Smooth muscle cell (in vitro differentiated cells): ENCODE measurements around the gene MYL12A. TPM values are rescaled to one million over a fixed set of nuclear protein-coding genes. Genes with fewer than 3 reads are reported as not detected.
A peak's percentile ranks its signal among the peaks of the same experiment; 100 is the strongest.

ENCODE experiments used
- DNase-seq: peaks from one replicate; lab custom pipeline; 2025; ENCODE audit not compliant: unreplicated experiment; lab: John Stamatoyannopoulos, UW
- H2AFZ ChIP-seq: fragments of 200-600 bp; sonication (generic); 2 replicates; pipeline ENCODE4 v1.6.0; 2016; ENCODE audit warnings: antibody characterized with exemption, low read depth, mild to moderate bottlenecking
- H3F3A ChIP-seq: fragments of 200-600 bp; sonication (generic); 2 replicates; pipeline ENCODE4 v1.6.0; 2017; ENCODE audit warnings: antibody characterized with exemption, low read depth
- H3K27ac ChIP-seq: fragments of 200-600 bp; sonication (generic); 2 replicates; pipeline ENCODE4 v1.5.1; 2016; ENCODE audit warnings: low read depth, mild to moderate bottlenecking
- H3K27me3 ChIP-seq: fragments of 200-600 bp; sonication (generic); 2 replicates; pipeline ENCODE4 v1.6.1; 2016; ENCODE audit warnings: low read depth, mild to moderate bottlenecking
- H3K36me3 ChIP-seq: fragments of 200-600 bp; sonication (generic); 2 replicates; pipeline ENCODE4 v1.5.1; 2016; ENCODE audit warnings: low read depth
- H3K4me1 ChIP-seq: fragments of 200-600 bp; sonication (generic); 2 replicates; pipeline ENCODE4 v1.5.1; 2016; ENCODE audit warnings: low read depth
- H3K4me2 ChIP-seq: fragments of 200-600 bp; sonication (generic); 2 replicates; pipeline ENCODE4 v1.6.0; 2016; ENCODE audit warnings: mild to moderate bottlenecking
- H3K4me3 ChIP-seq: fragments of 200-600 bp; sonication (generic); 2 replicates; pipeline ENCODE4 v1.5.1; 2016; ENCODE audit warnings: mild to moderate bottlenecking
- H3K79me2 ChIP-seq: fragments of 200-600 bp; sonication (generic); 2 replicates; pipeline ENCODE4 v1.6.0; 2016; ENCODE audit warnings: low read depth, mild to moderate bottlenecking
- H3K9ac ChIP-seq: fragments of 200-600 bp; sonication (generic); 2 replicates; pipeline ENCODE4 v1.6.0; 2016; ENCODE audit warnings: low read depth
- H3K9me3 ChIP-seq: fragments of 200-600 bp; sonication (generic); replicated peaks from 2 replicates; pipeline ENCODE4 v1.5.1; 2016; ENCODE audit warnings: low read depth
- H4K20me1 ChIP-seq: fragments of 200-600 bp; sonication (generic); 2 replicates; pipeline ENCODE4 v1.6.0; 2016; ENCODE audit warnings: low read depth
- WGBS: methylation state at CpG from one replicate; pipeline ENCODE4 v1.1.7; 2016; ENCODE audit warnings: low lambda C conversion rate; 5-methylcytosine and 5-hydroxymethylcytosine counted together
- polyA plus RNA-seq: library from polyadenylated mRNA; unstranded; fragments of >200 nt; fragmentation: Nextera tagmentation; extraction: Ambion mirVana; gene quantifications from 2 replicates; pipeline ENCODE4 v1.2.1, GENCODE V29; 2016
- total RNA-seq: library from RNA; depleted of rRNA; stranded (reverse); fragments of >200 nt; gene quantifications from 2 replicates; pipeline ENCODE4 v1.2.3, GENCODE V29; 2014
- TF ChIP-seq, protein P1 (sequence below): fragments of 200-600 bp; sonication (generic); IDR thresholded peaks from 2 replicates; pipeline ENCODE4 v1.5.1; 2017; ENCODE audit warnings: borderline replicate concordance, mild to moderate bottlenecking, antibody characterized with exemption; ENCODE audit not compliant: insufficient read depth, poor library complexity, severe bottlenecking

MYL12A gene
- total and polyA plus RNA-seq, 2 experiments from 2014 or later = 777 to 953 TPM

DNA sequence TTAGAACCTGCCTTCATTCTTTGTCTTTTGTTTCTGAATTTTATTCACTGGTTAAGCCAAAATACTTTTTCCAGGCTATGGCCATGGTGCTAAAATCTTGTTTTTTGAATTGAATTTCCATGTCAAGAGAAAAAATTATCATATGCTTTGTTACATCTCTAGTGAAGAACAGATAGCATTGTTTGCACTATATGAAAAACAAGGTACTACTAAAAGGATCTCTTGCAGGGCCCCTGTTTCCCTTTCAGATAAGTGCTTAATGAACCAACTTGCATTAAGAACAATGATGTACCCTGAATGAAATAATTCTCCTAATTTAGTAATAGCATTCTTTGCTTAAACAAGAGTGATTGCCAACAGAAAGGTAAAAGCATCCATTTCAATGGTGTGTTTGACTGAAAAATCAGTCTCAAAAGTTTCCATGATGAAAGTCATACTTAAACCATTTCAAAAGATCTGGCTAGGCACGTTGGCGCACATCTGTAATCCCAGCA lies 10.1 kb downstream of the MYL12A start:
- Histone ChIP-seq H3K36me3 (peaks cover 3% of the 10 kb centered on the region), H3K9ac (peak overlapping the region; percentile 27), H4K20me1 (peaks cover 47% of the 10 kb centered on the region), H3K27me3 (no peaks in the 10 kb centered on the region), H3K4me3 (no peak overlapping the region), H3K79me2 (peaks cover 58% of the 10 kb centered on the region), H3F3A (peaks cover 70% of the 10 kb centered on the region), H3K9me3 (no peaks in the 10 kb centered on the region), H3K4me1 (peaks cover 17% of the 10 kb centered on the region), H3K27ac (peak overlapping the region; percentile 89), H2AFZ (no peak overlapping the region), H3K4me2 (no peak overlapping the region)
- TF ChIP-seq, protein P1, sequence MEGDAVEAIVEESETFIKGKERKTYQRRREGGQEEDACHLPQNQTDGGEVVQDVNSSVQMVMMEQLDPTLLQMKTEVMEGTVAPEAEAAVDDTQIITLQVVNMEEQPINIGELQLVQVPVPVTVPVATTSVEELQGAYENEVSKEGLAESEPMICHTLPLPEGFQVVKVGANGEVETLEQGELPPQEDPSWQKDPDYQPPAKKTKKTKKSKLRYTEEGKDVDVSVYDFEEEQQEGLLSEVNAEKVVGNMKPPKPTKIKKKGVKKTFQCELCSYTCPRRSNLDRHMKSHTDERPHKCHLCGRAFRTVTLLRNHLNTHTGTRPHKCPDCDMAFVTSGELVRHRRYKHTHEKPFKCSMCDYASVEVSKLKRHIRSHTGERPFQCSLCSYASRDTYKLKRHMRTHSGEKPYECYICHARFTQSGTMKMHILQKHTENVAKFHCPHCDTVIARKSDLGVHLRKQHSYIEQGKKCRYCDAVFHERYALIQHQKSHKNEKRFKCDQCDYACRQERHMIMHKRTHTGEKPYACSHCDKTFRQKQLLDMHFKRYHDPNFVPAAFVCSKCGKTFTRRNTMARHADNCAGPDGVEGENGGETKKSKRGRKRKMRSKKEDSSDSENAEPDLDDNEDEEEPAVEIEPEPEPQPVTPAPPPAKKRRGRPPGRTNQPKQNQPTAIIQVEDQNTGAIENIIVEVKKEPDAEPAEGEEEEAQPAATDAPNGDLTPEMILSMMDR = no peak
- no peak for DNase-seq
- 98% methylated on average over 2 of the region's 2 CpGs for WGBS

DNA sequence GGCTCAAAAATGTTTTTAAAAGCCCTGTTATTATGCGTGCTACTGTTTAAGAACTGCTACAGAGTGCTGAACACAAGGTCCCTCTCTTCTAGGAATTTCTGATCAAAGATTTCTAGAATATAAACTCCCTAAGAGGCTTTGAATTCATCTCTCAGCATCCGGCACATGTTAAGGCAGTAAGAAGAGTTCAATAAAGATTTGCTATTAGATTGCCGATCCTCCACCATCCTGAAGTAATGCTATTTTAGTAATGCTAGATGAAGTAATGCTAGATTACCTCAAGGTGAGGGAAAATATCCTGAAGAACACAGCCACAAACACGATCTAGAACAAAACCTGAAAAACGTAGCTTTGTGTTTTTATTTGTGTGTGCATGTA lies 13.4 kb downstream of the MYL12A start:
- TF ChIP-seq, protein P1 = no peak
- peak overlapping the region; percentile 97 for H3K4me3 ChIP-seq
- WGBS = 25% methylated on average over 5 of the region's 5 CpGs
- no peaks in the 10 kb centered on the region for H3K27me3 ChIP-seq
- peak overlapping the region; percentile 97 for H3K27ac ChIP-seq
- H3K79me2 ChIP-seq = peaks cover 59% of the 10 kb centered on the region
- H3F3A ChIP-seq = peaks cover 48% of the 10 kb centered on the region
- peaks cover 3% of the 10 kb centered on the region for H3K36me3 ChIP-seq
- DNase-seq = no peak
- H4K20me1 ChIP-seq = peaks cover 47% of the 10 kb centered on the region
- no peaks in the 10 kb centered on the region for H3K9me3 ChIP-seq
- H2AFZ ChIP-seq = peak overlapping the region; percentile 92
- peak overlapping the region; percentile 96 for H3K4me2 ChIP-seq
- peak overlapping the region; percentile 99 for H3K9ac ChIP-seq
- peaks cover 44% of the 10 kb centered on the region for H3K4me1 ChIP-seq

DNA sequence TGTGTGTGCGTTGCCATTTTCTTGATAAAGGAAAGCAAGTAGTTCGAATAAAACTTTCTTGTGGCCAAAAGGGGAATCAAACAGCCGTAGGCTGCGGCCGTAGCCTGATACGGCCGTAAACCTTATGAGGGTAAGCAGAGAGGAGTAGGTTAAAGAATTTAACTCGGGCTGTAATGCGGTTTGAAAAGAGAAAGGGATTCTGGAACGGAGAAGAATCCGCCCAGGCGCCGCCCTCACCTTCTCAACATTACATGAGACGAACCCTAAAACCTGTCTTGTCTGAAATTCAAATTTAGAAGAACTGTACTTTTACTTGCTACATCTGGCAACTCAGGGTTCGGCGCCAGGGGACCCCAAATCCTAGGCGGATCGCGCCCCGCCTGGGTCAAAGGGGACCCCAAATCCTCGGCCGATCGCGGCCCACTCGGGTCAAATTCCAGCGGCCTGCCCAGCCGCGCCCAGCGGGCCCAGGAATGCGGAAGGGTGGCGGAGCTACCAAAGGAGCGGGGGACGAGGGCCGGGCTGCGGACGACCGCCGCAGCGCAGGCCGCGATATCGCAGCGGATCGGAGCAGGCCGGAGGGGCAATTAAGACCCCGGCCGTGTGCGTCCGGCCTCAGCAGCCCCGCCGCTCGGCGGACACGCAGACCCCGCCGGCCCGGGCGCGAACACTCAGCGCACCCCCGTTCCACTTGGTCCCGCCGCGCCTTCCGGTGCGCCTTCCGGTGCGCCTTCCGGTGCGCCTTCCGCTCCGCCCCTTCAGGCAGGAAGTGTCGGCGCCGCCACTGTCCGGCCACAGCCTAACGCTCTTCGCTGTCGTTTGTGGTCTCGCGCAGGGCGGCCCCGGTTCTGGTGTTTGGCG lies 14.0 kb downstream of the MYL12A start, which contains the start of gene MYL12B:
TSS of gene MYL12B (plus strand) at position 761 of the 861 bp plus-strand sequence. CDS start 10,766 bp downstream, outside the sequence.
- Histone ChIP-seq H3K4me3 (peak within 1 kb of the TSS; percentile 97), H2AFZ (peak within 1 kb of the TSS; percentile 92), H3K9me3 (no peaks in the 10 kb centered on the region), H4K20me1 (peaks cover 47% of the 10 kb centered on the region), H3K4me2 (peak within 1 kb of the TSS; percentile 96), H3K27ac (peak within 1 kb of the TSS; percentile 97), H3K36me3 (peaks cover 3% of the 10 kb centered on the region), H3K4me1 (peaks cover 40% of the 10 kb centered on the region), H3K9ac (peak within 1 kb of the TSS; percentile 99), H3K27me3 (no peaks in the 10 kb centered on the region), H3K79me2 (peaks cover 65% of the 10 kb centered on the region), H3F3A (peaks cover 42% of the 10 kb centered on the region)
- DNase-seq = peak; percentile 59
- under 1% methylated on average over 68 of the region's 84 CpGs for WGBS
- TF ChIP-seq, protein P1 = no peak
